GM18909 (cell line): Measurements from ENCODE around the gene PPFIBP2.

Source experiments
- ATAC-seq: cut with Tn5 transposase; IDR thresholded peaks from one replicate; pipeline ENCODE4 v1.9.1; 2021; ENCODE audit warnings: mild to moderate bottlenecking; ENCODE audit not compliant: unreplicated experiment, poor library complexity

The PPFIBP2 gene

DNA sequence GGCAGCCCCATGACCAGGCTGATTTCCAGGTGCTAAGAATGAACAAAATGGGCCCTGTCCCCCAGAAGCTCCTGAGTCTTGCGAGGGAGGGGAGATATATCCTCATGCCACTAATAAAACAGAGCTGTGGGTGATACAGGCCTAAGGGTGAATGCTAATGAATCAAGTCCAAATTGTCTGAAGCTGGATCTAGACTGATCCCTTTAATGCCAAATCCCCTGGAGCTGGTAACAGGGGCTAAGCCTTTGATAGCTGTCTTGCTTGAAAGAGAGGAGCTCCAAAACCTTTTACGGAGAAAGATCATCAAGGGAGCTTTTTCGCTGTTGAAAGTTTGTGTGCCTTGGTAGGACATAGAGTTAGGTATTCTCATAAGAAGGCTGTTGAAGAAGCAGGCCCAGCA lies 79.7 kb downstream of the PPFIBP2 start:
- ATAC-seq: no peak

DNA sequence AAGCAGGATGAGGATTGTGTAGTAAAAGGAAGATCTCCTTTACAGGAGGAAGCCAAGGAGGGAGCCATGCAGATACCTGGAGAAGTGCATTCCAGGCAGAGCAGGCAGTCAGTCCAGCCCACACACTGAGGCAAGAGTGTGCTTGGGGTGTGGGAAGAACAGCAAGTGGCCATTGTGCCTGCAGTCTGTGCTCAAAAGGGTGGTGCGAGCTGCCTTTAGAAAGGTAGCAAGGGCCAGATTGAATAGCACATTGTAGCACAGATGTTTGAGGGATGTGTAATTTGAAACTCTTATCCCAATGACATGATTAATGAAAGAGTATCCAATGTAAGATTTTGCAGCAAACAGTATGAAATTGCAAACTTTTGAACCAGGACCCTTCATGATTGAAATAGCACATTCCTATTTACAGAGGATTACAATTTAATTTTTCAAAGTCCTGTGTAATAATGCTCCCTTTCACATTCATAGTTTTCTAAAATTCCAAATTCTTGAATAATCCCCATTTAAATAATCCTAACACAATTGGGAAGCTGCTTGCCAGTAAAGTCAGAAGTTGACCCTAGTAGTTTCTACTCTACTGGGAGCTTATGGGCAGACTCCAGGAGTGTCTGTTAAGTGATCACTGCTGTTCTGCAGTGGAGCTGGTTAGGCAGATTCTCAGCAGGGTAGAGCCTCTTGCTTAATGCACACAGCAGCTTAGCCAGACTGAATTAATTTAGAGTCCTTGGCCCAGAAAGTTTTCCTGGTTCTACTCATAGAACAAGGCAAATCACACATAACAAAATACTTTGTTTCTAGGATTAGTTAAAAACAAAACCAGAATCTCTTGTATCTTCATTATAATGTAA lies 81.4 kb downstream of the PPFIBP2 start:
- ATAC-seq: no peak

DNA sequence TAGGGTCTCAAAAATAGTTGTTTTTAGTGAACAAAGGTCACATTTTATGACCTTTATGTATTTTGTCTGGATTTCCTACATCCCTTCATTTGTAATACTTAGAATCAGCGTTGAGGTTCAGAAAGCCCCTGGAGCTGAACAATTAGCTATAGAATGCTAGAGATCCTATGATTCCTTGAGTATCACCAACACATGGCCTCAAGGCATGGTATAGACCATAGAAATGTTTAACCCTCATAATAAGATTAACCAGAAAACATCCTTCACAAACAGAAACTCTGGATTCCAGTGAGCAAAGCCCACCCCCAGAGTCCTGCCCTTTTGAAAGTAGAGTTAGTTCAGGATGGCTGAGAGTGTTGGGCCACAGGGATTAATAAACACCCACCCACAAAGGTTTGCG lies 82.2 kb downstream of the PPFIBP2 start:
- ATAC-seq: no peak

DNA sequence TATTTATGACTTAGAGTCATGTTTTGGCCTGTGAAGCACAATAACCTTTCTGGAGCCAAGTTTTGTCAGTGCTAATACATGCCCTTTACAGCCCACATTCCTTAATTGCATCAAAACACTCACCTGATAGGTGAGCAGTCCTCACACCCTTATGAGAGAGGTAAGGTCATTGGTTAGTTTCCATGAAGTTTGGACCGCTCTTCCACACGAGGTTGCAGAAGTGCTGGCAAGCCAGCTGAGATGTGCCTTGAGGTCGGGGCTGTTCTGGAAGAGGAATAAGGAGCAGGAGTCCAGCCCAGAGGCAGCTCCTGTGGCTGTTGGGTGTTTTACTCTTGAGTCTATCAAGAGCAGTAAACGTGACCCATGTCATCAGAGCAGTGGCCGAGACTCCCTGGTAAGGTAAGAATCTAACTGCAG lies 83.2 kb downstream of the PPFIBP2 start:
- no peak for ATAC-seq

DNA sequence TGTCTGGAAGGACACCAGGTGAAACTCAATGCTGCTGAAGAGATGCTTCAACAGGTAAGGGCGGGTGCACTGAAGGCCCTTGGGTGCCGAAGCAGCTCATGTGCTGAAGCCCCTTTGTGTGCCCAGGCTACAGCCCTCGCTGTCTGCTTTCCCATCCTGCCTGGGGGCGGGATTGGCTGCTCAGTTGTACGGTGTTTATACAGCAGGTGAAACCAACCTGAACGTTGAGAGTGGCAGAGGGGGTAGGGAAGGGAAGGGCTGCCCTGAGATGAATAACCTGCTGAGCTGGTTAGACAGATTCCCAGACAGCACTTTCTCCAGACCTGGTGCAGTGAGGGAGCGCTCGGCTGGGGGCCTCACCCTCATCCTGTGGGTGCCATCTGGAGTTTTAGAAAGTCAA lies 83.8 kb downstream of the PPFIBP2 start:
- ATAC-seq: no peak

DNA sequence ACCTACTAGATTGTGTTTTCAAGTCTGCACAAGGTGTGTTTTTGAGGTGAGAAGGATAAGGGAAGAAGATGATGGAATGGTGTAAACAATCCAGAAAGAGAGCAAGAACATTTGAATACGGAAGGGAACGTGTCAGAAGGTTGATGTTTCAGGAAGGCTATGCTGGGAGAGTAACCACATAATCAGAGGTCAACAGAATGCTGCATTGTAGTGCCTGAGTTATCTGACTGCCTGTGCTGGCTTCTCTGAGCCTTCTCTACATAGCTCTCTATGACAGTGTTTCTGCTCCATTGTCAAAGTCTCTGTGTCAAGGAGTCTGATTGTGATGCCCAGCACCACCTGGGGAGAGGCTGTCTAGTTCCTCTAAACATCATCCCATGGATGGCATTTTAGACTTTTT lies 85.4 kb downstream of the PPFIBP2 start:
- no peak for ATAC-seq

DNA sequence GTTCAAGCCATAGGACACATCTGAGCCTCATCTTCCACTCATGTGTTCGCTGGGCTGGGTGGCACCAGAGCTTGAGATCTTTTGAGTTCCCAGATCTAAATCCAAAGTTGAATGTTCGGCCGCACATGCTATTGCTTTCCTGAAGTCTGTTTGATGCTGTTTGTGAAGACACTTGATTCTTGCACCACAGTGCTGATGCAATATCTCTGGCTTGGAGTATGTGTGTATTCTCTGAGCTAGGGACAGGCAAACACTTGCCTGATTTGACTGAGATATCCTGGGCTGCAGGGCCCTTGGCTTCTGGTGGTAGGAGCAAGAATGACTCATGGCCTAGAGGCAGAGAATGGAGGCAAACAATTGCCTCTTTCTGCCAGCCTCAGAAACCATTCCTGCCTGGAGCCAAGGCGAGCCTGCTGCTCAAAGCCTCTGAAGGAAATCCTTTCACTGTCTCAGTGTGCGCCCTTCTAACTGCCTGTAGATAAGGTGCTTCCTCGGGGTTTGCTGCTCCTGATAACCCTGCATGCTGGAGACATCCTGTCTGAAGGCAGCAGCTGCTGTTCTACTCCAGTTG lies 86.5 kb downstream of the PPFIBP2 start:
- ATAC-seq: no peak

DNA sequence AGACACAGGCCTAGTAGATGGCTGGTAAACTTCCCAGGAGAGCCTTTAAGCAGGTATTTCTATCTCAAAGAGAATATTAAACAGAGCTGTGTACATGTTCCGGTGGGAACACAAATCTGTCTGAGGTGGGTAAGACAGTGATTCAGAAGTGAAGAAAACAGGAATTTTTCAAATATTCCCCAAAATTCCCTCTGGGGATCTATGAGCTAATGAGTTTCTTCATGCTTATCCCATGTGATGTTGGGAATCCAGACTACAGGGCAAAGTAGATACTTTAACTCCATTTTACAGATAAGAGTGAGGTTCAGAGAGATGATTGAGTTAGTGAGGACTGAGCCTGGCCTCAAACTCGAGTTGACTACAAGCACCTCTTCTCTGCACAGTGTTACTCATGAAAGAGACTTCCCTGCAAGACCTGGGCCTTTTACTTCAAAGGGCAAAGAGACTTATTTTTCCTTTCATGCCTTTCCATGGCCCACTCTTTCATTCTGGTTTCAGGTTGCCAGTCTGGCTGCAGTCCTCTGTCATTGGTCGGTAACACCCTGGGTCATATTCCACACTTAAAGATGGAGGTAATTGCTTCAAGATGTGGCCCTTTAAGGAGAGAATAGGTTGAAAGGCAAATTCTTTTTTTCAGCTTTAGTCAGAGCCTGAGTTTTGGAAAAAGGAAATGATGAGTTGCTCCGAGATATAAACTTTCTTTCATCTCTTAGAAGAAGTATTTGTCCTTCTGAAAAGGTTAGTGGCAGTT lies 89.4 kb downstream of the PPFIBP2 start:
- ATAC-seq: no peak

DNA sequence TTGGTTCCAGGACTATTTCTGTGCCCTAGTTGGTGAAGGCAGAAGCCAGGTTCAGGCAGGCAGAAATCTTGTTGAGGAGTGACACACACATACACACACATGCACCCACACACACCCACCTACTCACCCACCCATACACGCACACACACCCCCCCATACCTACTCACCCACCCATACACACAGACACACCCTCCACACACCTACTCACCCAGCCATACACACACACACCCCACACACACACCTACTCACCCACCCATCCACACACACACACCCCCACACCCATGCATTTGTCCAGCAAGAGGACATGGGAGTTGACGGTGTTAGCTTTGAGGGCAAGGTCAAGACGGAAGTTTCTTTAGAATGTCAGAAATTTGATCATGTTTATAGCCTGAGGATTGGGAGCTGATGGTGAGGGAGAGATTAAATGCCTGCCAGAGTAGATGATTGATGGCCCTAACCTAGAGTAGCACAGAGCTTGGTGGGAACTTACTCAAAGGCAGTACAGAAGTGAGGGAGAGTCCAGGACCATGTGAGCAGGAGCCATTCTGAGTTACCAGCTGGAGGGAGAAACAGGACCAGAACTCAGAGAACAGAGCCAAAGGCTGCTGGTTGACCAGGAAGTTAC lies 90.6 kb downstream of the PPFIBP2 start:
- no peak for ATAC-seq

DNA sequence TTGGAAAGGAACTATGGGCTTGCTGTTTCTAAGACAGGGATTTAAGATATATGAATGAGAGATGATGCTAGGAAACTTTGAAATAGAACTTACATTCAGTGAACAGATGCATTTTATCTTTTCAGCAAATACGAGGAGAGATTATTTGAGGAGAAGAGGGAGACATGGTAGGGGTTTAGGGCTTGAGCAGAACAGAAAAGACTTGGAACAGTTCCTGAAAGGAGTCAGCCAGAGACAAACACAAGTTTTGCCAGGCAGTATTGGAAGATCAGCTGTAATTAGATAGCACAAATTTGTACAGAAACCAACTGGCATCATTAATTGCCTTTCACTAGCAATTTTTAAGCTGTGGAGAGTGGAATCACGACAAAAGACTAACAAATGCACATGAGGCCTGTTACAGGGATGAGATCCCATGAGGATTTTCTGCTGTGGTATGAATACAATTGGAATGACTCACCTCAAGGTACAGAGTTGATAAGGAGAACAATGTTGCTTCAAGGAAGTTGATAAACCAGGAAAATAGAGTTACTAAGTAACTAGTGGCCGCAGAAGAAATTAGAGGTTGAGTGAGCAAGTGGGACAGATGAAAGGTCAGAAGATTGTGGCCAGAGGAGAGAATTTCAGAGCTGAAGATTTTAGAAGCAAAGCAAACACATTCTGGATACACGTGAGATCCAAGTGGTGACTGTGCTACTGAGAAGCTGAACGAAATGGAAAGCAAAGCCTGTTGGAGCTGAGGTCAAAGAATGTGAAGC lies 91.6 kb downstream of the PPFIBP2 start:
- ATAC-seq: peak; percentile 40

DNA sequence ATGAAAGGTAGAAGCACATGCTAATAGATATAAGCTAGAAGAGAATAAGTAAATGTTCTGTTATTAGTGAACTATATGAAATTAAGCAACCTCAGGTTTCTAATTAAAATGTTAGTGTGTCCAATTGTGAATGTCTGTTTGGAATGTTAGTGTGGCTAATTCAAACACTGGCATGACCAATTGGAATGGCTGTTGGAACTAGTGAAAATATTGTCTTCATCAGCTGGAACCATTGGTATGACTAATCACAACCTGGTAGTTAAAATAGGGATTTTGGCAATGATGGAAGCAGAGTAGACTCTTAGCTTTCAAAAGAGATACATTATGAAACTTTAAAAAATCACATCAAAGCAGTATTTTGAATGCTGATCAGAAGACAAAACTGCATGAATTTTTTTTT lies 92.7 kb downstream of the PPFIBP2 start:
- ATAC-seq: no peak

DNA sequence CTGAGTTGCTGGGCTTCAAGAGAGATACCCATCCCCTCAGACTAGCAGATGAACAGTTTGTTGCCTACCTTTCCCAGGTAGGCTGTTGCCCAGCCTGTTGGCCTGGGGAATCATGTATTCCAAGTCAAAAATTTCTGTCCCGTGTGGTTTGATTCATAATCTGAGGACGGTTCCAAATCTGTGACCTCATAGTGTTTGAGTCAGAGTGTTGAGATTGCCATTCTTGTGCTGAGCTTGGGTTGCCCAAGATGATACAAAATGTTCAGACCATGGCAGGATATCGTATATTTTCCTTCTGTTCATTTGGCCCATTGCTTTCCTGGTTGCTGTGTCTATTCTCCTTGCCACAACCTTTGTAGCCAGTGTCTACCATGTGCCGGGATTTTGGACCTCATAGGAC lies 95.2 kb downstream of the PPFIBP2 start:
- ATAC-seq: no peak

DNA sequence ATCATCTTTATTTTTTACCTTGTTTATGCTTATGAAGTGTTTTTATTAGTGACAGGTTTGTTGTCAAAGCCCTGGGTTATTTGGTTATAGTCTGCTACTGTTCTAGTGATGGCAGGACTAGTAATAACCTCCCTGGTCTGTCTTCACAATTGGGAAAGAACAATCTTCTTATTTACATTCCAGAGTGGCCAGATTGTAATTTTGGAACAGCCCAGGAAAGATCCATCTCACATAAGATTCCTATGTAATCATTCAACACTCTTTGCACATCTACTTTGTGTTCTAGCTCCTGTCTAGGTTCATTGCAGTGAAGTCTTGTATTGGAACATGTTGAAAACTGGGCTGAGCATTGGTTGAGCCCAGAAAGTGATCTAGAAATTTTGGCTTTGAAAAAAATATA lies 95.7 kb downstream of the PPFIBP2 start:
- no peak for ATAC-seq

DNA sequence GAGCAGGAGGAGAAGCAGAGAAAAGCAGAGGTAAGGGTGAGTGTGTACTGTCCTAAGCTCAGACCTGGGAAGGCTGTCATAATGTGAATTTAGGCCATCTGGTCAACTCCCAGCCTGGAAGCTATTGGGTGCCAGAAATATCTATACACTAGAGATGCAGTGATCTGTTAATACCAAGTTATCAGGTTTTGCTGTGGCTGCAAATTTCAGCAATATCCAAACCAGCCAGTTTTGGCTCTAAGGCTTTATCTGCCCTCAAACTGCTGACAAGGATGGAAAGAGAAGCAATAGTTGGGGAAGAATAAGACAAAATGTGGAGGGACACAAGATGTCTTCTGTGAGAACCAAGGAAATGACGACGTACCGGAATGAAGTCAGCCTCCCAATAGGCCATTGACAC lies 96.6 kb downstream of the PPFIBP2 start:
- no peak for ATAC-seq

DNA sequence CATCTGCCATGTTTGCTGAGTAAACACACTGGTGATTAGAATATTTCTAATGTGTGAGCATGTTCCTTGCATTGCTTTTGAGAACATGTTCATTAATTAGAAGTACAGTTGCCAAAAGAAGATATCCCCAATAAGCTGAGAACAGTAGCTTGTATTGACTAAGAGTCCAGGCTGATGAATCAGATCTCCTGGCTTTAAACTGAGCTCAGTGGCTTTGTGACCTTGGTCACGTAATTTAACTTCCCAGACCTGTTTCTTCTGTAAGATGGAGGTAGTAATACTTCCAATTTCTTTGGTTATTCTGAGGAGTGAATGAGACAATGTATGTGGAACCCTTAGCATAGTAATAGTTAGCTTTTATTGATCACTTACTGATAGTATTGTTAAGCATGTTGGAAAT lies 97.6 kb downstream of the PPFIBP2 start:
- no peak for ATAC-seq

DNA sequence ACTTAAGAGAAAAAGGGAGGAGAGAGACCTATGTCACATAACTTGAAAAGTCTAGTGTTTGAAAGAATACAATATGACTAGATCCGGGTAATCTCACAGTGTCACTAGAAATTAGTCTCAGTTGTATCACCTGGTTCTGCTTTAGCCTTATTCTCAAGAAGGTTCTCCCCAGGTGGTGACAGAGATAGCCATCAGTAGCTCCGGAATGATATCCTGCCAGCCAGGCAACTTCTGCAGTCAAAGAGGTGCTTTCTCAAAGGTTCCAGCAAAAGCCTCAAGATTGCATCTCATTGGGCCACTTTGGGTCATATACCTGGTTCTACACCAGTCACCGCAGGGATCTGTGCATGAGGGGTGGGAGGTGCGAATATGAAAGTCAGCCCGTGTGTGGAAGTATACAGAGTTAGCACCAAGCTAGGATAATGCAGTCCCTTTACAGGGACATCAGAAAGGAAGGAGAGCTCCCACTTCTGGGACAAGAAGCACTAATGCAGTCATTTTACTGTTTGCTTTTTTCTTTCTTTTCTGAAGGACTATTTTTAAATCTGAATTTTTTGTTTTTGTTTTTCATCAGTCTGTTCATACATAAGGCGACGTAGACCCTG lies 98.4 kb downstream of the PPFIBP2 start:
- no peak for ATAC-seq

DNA sequence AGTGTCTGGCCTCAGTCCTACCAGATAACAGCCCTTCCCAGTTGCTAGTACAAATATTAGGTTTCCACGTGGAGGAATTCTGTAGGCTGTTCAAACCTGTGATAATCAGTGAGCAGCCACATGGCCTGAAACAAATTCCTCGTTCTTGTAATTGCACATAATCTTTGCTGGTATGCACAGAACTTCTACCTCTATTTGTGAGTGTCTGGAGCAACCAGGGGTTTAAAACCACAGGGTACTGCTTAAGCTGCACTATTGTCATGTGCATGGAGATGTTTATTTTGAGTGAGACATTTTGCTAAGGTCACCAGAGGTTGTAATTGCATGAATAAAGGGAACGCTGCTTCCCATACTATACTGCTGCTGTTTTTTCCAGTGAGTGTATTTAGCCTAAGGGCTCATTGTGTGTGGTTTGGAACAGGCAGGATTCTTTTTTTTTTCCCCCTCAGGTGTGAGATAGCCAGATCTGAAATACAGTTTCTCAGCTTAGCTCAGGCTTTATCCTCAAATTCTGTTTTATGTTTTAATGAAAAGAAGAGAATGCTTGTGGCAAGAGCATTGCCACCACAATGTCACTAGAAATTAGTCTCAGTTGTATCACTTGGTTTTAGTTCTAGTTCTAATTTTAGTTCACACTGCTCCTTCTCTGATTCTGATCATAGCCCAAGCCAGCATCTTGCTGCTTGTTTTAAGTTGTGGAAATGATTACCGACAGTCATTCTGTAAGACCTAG lies 99.0 kb downstream of the PPFIBP2 start:
- no peak for ATAC-seq

DNA sequence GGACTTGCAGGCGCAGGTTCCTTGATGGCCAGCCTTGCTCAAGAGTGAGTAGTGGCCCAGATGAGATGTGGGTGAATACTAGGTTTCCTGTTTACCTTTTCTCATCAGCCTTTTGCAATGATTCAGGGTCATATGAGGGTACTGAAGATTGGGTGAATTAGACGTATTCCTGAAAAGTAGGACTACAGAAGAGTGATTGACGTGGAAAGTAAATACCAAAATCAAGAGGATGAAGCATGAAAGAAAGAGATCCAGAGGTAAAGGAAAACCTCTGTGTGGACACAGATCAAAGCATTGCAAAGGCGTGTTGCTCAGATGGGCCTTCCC lies 99.6 kb downstream of the PPFIBP2 start:
- no peak for ATAC-seq

DNA sequence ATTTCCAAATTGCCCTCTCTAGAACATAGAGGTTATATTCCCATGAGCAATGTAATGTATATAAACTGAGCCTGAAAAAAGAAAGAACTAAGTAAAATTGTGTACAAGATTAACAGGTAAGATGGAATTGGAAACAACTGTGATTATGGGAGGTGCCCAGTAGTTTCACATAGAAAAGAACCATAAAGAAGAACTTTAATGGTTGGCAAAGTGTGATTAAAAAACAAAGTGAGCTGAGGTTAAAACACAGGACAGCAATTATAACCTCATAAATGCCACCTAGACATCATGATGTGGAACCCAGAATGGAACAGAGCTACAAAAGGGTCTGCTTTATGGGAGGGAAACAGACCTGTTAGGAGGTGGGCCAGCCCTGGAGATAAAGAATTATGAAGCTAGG lies 100.9 kb downstream of the PPFIBP2 start:
- no peak for ATAC-seq
